HEK293 (cell line): ENCODE results near the gene MAP1LC3B2.

ENCODE experiments used
- CTCF ChIA-PET: fragments of 350-600 bp; formaldehyde crosslinking; extraction: SDS; loops from one replicate; lab custom pipeline; 2021; ENCODE audit warnings: antibody characterized with exemption; lab: Yijun Ruan, JAX
- POLR2A ChIA-PET: fragments of 300-600 bp; formaldehyde crosslinking; extraction: SDS; loops from one replicate; lab custom pipeline; 2020; ENCODE audit warnings: antibody characterized with exemption, inconsistent platforms; lab: Yijun Ruan, JAX
- H3K27ac ChIP-seq: fragments of 200-500 bp; sonication (Bioruptor generic); 2 replicates; pipeline ENCODE4 v1.5.1; 2014; ENCODE audit warnings: low read depth, low read length, control low read depth, inconsistent platforms; ENCODE audit errors: extremely low read depth
- H3K36me3 ChIP-seq, 2 experiments: fragments of 200-500 bp in 1 of 2; sonication (Bioruptor generic) in 1 of 2; 1 replicate in 1 of 2; 2 replicates in 1 of 2; pipeline ENCODE4 v1.5.1; 2014 to 2017; ENCODE audit warnings: inconsistent platforms in 2 of 2, low read length in 2 of 2; ENCODE audit not compliant: control insufficient read depth in 2 of 2, insufficient read depth in 1 of 2
- H3K4me1 ChIP-seq: fragments of 200-500 bp; sonication (Bioruptor generic); 2 replicates; pipeline ENCODE4 v1.5.1; 2014; ENCODE audit warnings: mild to moderate bottlenecking, low read length, inconsistent platforms; ENCODE audit not compliant: control insufficient read depth, insufficient read depth
- H3K4me3 ChIP-seq: 2 replicates; pipeline ENCODE4 v1.5.1; 2011; ENCODE audit warnings: low read depth, mild to moderate bottlenecking, control low read depth, low read length, moderate library complexity
- H3K9me3 ChIP-seq: fragments of 200-500 bp; sonication (Bioruptor generic); 2 replicates; pipeline ENCODE4 v1.5.1; 2014; ENCODE audit warnings: low read depth, low read length, inconsistent platforms; ENCODE audit not compliant: control insufficient read depth, insufficient read depth
- GLIS1 ChIP-seq: fragments of 450-650 bp; formaldehyde crosslinking; IDR thresholded peaks from 2 replicates; pipeline ENCODE4 v1.5.1; 2016; ENCODE audit warnings: missing biosample characterization, missing genetic modification characterization
- IKZF3 ChIP-seq: fragments of 450-650 bp; IDR thresholded peaks from 2 replicates; pipeline ENCODE4 v1.5.0; 2018; ENCODE audit warnings: missing biosample characterization, mild to moderate bottlenecking, missing genetic modification characterization, moderate library complexity
- OVOL3 ChIP-seq: fragments of 450-650 bp; formaldehyde crosslinking; IDR thresholded peaks from 2 replicates; pipeline ENCODE4 v1.5.1; 2016; ENCODE audit warnings: missing biosample characterization, missing genetic modification characterization
- SP7 ChIP-seq: fragments of 450-650 bp; formaldehyde crosslinking; IDR thresholded peaks from 2 replicates; pipeline ENCODE4 v1.5.1; 2016; ENCODE audit warnings: missing biosample characterization, missing genetic modification characterization
- TRIM28 ChIP-seq: IDR thresholded peaks from 2 replicates; pipeline ENCODE4 v1.6.1; 2011; ENCODE audit warnings: low read length, control low read depth, borderline replicate concordance
- ZBTB17 ChIP-seq: fragments of 450-650 bp; formaldehyde crosslinking; IDR thresholded peaks from 2 replicates; pipeline ENCODE4 v1.5.1; 2016; ENCODE audit warnings: missing biosample characterization, missing genetic modification characterization
- ZBTB20 ChIP-seq: fragments of 450-650 bp; formaldehyde crosslinking; IDR thresholded peaks from 2 replicates; pipeline ENCODE4 v1.5.1; 2016; ENCODE audit warnings: missing biosample characterization, missing genetic modification characterization
- ZBTB8A ChIP-seq: fragments of 450-650 bp; formaldehyde crosslinking; IDR thresholded peaks from 2 replicates; pipeline ENCODE4 v1.5.1; 2016; ENCODE audit warnings: missing biosample characterization, missing genetic modification characterization
- ZIC2 ChIP-seq: fragments of 450-650 bp; formaldehyde crosslinking; IDR thresholded peaks from 2 replicates; pipeline ENCODE4 v1.5.1; 2016; ENCODE audit warnings: missing biosample characterization, missing genetic modification characterization
- ZNF350 ChIP-seq: fragments of 450-650 bp; formaldehyde crosslinking; IDR thresholded peaks from 2 replicates; pipeline ENCODE4 v1.5.0; 2017; ENCODE audit warnings: missing biosample characterization, mild to moderate bottlenecking, missing genetic modification characterization
- ZNF423 ChIP-seq: fragments of 450-650 bp; formaldehyde crosslinking; IDR thresholded peaks from 2 replicates; pipeline ENCODE4 v1.5.1; 2016; ENCODE audit warnings: missing biosample characterization, missing genetic modification characterization
- ZNF48 ChIP-seq: fragments of 450-650 bp; formaldehyde crosslinking; IDR thresholded peaks from 2 replicates; pipeline ENCODE4 v1.5.1; 2016; ENCODE audit warnings: missing biosample characterization, missing genetic modification characterization
- ZNF558 ChIP-seq: fragments of 450-650 bp; formaldehyde crosslinking; IDR thresholded peaks from 2 replicates; pipeline ENCODE4 v1.5.1; 2016; ENCODE audit warnings: missing biosample characterization, missing genetic modification characterization
- ZNF600 ChIP-seq: fragments of 450-650 bp; formaldehyde crosslinking; IDR thresholded peaks from 2 replicates; pipeline ENCODE4 v1.5.1; 2016; ENCODE audit warnings: missing biosample characterization, missing genetic modification characterization
- TF ChIP-seq, protein P1 (sequence below): fragments of 450-650 bp; formaldehyde crosslinking; IDR thresholded peaks from 2 replicates; pipeline ENCODE4 v1.5.1; 2016; ENCODE audit warnings: missing biosample characterization, missing genetic modification characterization
- TF ChIP-seq, protein P2 (sequence below): fragments of 450-650 bp; formaldehyde crosslinking; IDR thresholded peaks from 2 replicates; pipeline ENCODE4 v1.5.1; 2016; ENCODE audit warnings: missing biosample characterization, missing genetic modification characterization
- TF ChIP-seq, protein P3 (sequence below): fragments of 450-650 bp; formaldehyde crosslinking; IDR thresholded peaks from 2 replicates; pipeline ENCODE4 v1.5.1; 2016; ENCODE audit warnings: missing biosample characterization, missing genetic modification characterization
- TF ChIP-seq, protein P4 (sequence below): fragments of 450-650 bp; formaldehyde crosslinking; IDR thresholded peaks from 2 replicates; pipeline ENCODE4 v1.5.1; 2017; ENCODE audit warnings: missing biosample characterization, missing genetic modification characterization
- TF ChIP-seq, protein P5 (sequence below): fragments of 450-650 bp; formaldehyde crosslinking; IDR thresholded peaks from 2 replicates; pipeline ENCODE4 v1.5.1; 2016; ENCODE audit warnings: missing biosample characterization, missing genetic modification characterization

Gene MAP1LC3B2

DNA sequence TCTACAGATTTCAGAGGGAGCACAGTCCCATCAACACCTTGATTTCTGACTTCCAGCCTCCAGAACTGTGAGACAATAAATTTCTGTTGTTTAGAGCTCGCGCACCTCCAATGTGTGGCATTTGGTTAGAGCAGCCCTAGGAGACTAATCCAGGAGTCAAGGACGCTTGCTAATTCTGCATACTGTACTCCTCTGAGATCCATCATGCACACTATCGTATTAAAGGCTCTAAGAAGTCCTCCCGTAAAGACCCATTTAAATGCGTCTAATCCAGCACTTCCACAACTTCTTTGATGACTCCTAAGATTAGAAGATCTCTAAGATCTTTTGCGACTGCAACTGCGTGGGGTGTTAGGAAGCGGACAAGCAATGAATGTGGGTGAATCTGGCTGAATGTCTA lies 30.4 kb downstream of the MAP1LC3B2 start:
- Histone ChIP-seq H3K4me1 (peaks cover 2% of the 10 kb centered on the region; the same call in 1 of the 2 replicates), H3K36me3 (no peaks in the 10 kb centered on the region), H3K27ac (no peak overlapping the region), H3K4me3 (no peak overlapping the region), H3K9me3 (no peaks in the 10 kb centered on the region)
- TF ChIP-seq SP7 = no peak
- no peak for TF ChIP-seq ZIC2 (tag by site-specific recombination)
- CTCF ChIA-PET = interaction anchor here (0.6 kb wide), 1 partner anchor 314 kb away, joined by 3 read pairs; no protein-coding TSS in a partner anchor
- POLR2A ChIA-PET = no interaction called here

DNA sequence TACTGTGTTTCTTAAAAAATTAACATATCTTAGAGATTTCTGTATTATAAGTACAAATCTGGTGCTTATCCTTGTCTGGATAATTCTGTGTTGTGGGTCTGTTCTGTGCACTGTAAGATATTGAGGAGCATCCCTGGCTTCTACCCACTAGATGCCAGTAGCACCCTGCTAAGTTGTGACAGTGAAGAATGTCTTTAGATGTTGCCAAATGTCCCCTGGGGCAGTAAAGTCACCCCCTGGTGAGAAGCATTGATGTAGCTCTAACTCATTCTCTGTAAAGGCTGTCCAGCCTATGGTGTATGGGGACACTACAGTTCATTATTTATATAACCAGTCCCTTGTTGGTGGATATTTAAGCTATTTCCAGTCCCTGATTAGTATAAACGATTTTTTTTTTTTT lies 31.4 kb downstream of the MAP1LC3B2 start:
- TF ChIP-seq OVOL3 (tag by site-specific recombination) (no peak), ZBTB8A (tag by site-specific recombination) (no peak), ZIC2 (tag by site-specific recombination) (peak; percentile 77), ZNF558 (tag by site-specific recombination) (no peak), GLIS1 (tag by site-specific recombination) (peak; percentile 85), ZBTB17 (no peak), ZNF48 (tag by site-specific recombination) (no peak), ZNF350 (tag by site-specific recombination) (no peak), ZNF423 (0 out of 2 replicates have a peak, but pooled peaks have one; percentile 25)
- TF ChIP-seq, protein P1, sequence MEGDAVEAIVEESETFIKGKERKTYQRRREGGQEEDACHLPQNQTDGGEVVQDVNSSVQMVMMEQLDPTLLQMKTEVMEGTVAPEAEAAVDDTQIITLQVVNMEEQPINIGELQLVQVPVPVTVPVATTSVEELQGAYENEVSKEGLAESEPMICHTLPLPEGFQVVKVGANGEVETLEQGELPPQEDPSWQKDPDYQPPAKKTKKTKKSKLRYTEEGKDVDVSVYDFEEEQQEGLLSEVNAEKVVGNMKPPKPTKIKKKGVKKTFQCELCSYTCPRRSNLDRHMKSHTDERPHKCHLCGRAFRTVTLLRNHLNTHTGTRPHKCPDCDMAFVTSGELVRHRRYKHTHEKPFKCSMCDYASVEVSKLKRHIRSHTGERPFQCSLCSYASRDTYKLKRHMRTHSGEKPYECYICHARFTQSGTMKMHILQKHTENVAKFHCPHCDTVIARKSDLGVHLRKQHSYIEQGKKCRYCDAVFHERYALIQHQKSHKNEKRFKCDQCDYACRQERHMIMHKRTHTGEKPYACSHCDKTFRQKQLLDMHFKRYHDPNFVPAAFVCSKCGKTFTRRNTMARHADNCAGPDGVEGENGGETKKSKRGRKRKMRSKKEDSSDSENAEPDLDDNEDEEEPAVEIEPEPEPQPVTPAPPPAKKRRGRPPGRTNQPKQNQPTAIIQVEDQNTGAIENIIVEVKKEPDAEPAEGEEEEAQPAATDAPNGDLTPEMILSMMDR (tag by site-specific recombination) = 0 out of 2 replicates have a peak, but pooled peaks have one; percentile 10
- TF ChIP-seq, protein P2, sequence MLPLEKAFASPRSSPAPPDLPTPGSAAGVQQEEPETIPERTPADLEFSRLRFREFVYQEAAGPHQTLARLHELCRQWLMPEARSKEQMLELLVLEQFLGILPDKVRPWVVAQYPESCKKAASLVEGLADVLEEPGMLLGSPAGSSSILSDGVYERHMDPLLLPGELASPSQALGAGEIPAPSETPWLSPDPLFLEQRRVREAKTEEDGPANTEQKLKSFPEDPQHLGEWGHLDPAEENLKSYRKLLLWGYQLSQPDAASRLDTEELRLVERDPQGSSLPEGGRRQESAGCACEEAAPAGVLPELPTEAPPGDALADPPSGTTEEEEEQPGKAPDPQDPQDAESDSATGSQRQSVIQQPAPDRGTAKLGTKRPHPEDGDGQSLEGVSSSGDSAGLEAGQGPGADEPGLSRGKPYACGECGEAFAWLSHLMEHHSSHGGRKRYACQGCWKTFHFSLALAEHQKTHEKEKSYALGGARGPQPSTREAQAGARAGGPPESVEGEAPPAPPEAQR (tag by site-specific recombination) = no peak
- ChIA-PET POLR2A (no interaction called here), CTCF (interaction anchor here (0.7 to 1.1 kb wide), 2 partner anchors 9 to 11 kb away, joined by 3 to 4 read pairs; no protein-coding TSS in a partner anchor)
- H3K27ac ChIP-seq = no peak overlapping the region
- peaks cover 2% of the 10 kb centered on the region; the same call in 1 of the 2 replicates for H3K4me1 ChIP-seq
- no peaks in the 10 kb centered on the region for H3K9me3 ChIP-seq
- no peaks in the 10 kb centered on the region for H3K36me3 ChIP-seq
- H3K4me3 ChIP-seq = no peak overlapping the region

DNA sequence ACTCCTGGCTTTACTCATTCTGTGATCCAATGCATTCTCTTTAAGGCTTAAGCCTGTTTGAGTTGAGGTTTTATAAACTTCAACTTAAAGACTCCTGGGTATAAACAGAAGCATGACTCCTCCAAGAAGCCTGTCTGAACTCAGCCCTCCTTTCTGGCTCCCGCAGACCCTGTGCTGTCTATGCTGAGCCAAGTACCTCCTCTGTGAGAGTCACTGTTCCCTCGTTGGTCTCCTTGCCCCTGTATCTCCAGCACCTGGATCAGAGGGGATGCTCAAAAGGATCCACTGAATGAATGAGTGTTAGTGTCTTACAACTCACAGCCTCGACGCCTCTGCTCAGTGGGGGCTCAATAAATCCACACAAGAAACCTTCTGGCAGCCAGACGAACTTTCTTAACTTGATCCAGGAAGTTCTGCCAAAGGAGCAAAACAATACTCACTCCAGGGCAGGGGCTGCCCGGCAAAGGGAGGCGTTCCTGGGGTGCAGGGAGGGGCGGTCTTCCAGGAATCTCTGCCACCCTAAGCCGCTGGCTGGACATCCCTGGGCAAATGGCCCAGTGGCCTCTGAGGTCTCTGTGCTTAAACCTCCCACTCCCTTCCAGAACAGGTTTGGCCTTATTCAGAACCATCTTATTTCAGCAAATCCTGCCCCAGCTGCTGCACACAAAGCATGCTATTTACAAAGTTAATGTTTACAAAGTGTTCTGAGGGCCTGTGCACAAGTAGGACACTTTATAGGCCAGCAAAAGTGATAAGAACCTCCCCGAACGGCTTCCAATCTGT lies 32.9 kb downstream of the MAP1LC3B2 start:
- Histone ChIP-seq H3K9me3 (no peaks in the 10 kb centered on the region), H3K4me1 (peaks cover 2% of the 10 kb centered on the region; the same call in 1 of the 2 replicates), H3K4me3 (no peak overlapping the region), H3K27ac (no peak overlapping the region), H3K36me3 (no peaks in the 10 kb centered on the region)
- TF ChIP-seq TRIM28 = no peak
- TF ChIP-seq ZBTB20 = peak; percentile 53; the same call in 1 of the 2 replicates
- ChIA-PET CTCF (no interaction called here), POLR2A (no interaction called here)

DNA sequence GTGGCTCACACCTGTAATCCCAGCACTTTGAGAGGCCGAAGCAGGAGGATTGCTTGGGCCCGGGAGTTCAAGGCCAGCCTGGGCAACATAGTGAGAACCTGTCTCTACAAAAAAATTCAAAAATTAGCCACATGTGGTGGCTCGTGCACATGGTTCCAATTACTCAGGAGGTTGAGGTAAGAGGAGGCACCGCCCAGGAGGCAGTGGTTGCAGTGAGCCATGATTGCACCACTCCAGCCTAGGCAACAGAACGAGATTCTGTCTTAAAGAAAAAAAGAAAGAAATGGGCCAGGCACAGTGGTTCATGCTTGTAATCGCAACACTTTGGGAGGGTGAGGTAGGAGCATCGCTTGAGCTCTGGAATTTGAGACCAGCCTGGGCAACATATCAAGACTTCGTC lies 33.5 kb downstream of the MAP1LC3B2 start:
- Histone ChIP-seq H3K4me1 (peaks cover 2% of the 10 kb centered on the region; the same call in 1 of the 2 replicates), H3K9me3 (no peaks in the 10 kb centered on the region), H3K4me3 (no peak overlapping the region), H3K27ac (no peak overlapping the region), H3K36me3 (no peaks in the 10 kb centered on the region)
- CTCF ChIA-PET = no interaction called here
- POLR2A ChIA-PET = no interaction called here
- TF ChIP-seq, protein P3, sequence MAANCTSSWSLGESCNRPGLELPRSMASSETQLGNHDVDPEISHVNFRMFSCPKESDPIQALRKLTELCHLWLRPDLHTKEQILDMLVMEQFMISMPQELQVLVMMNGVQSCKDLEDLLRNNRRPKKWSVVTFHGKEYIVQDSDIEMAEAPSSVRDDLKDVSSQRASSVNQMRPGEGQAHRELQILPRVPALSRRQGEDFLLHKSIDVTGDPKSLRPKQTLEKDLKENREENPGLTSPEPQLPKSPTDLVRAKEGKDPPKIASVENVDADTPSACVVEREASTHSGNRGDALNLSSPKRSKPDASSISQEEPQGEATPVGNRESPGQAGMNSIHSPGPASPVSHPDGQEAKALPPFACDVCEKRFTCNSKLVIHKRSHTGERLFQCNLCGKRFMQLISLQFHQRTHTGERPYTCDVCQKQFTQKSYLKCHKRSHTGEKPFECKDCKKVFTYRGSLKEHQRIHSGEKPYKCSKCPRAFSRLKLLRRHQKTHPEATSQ (tag by site-specific recombination) = no peak
- TF ChIP-seq, protein P4, sequence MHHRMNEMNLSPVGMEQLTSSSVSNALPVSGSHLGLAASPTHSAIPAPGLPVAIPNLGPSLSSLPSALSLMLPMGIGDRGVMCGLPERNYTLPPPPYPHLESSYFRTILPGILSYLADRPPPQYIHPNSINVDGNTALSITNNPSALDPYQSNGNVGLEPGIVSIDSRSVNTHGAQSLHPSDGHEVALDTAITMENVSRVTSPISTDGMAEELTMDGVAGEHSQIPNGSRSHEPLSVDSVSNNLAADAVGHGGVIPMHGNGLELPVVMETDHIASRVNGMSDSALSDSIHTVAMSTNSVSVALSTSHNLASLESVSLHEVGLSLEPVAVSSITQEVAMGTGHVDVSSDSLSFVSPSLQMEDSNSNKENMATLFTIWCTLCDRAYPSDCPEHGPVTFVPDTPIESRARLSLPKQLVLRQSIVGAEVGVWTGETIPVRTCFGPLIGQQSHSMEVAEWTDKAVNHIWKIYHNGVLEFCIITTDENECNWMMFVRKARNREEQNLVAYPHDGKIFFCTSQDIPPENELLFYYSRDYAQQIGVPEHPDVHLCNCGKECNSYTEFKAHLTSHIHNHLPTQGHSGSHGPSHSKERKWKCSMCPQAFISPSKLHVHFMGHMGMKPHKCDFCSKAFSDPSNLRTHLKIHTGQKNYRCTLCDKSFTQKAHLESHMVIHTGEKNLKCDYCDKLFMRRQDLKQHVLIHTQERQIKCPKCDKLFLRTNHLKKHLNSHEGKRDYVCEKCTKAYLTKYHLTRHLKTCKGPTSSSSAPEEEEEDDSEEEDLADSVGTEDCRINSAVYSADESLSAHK (tag by site-specific recombination) = no peak
- no peak for TF ChIP-seq ZNF600 (tag by site-specific recombination)
- TF ChIP-seq IKZF3 (tag by site-specific recombination) = no peak
- TF ChIP-seq, protein P5, sequence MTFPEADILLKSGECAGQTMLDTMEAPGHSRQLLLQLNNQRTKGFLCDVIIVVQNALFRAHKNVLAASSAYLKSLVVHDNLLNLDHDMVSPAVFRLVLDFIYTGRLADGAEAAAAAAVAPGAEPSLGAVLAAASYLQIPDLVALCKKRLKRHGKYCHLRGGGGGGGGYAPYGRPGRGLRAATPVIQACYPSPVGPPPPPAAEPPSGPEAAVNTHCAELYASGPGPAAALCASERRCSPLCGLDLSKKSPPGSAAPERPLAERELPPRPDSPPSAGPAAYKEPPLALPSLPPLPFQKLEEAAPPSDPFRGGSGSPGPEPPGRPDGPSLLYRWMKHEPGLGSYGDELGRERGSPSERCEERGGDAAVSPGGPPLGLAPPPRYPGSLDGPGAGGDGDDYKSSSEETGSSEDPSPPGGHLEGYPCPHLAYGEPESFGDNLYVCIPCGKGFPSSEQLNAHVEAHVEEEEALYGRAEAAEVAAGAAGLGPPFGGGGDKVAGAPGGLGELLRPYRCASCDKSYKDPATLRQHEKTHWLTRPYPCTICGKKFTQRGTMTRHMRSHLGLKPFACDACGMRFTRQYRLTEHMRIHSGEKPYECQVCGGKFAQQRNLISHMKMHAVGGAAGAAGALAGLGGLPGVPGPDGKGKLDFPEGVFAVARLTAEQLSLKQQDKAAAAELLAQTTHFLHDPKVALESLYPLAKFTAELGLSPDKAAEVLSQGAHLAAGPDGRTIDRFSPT (tag by site-specific recombination) = no peak
